H1 (cell line): Measurements from ENCODE around the gene WDR31. TPM values are rescaled to one million over a fixed set of nuclear protein-coding genes. Genes with fewer than 3 reads are reported as not detected.

ENCODE experiments used
- CTCF ChIA-PET: fragments of 300-600 bp; sonication (Branson Sonifier 250); formaldehyde crosslinking; loops from one replicate; lab custom pipeline; 2021; ENCODE audit not compliant: partially characterized antibody; lab: Charles Lee
- POLR2A ChIA-PET: fragments of 300-600 bp; sonication (Branson Sonifier 250); formaldehyde crosslinking; loops from one replicate; lab custom pipeline; 2021; ENCODE audit warnings: inconsistent platforms; ENCODE audit not compliant: partially characterized antibody; lab: Charles Lee
- DNase-seq, 2 experiments: peaks; one replicate each; pipeline versions ENCODE4 v3.0.0 to v3.0.0-alpha.2; 2010 to 2022; ENCODE audit warnings: low spot score in 2 of 2, low read depth in 1 of 2, mixed read lengths in 1 of 2
- FAIRE-seq: peaks from 2 replicates; lab custom pipeline; 2011; peaks lifted over from hg19 to GRCh38; lab: Jason Lieb, UNC
- H2AFZ ChIP-seq: 2 replicates; pipeline ENCODE4 v1.8.1; 2012; ENCODE audit warnings: low read length, inconsistent platforms
- H2AK5ac ChIP-seq: 2 replicates; pipeline ENCODE4 v1.6.1; 2013; ENCODE audit warnings: low read depth, low read length
- H2BK120ac ChIP-seq: replicated peaks from 2 replicates; pipeline ENCODE3; 2013; ENCODE audit warnings: low read depth, low read length, inconsistent platforms
- H2BK12ac ChIP-seq: 2 replicates; pipeline ENCODE4 v1.6.1; 2013; ENCODE audit warnings: low read depth, low read length
- H2BK15ac ChIP-seq: 2 replicates; pipeline ENCODE4 v1.6.1; 2013; ENCODE audit warnings: low read length
- H2BK20ac ChIP-seq: 2 replicates; pipeline ENCODE4 v1.6.1; 2013; ENCODE audit warnings: low read length
- H2BK5ac ChIP-seq: 2 replicates; pipeline ENCODE4 v1.6.1; 2013; ENCODE audit warnings: low read depth, low read length
- H3K14ac ChIP-seq: 2 replicates; pipeline ENCODE4 v1.6.1; 2013; ENCODE audit warnings: inconsistent platforms; ENCODE audit not compliant: insufficient read length
- H3K18ac ChIP-seq: 2 replicates; pipeline ENCODE4 v1.6.1; 2013; ENCODE audit warnings: low read length; ENCODE audit errors: extremely low read depth
- H3K23ac ChIP-seq: 2 replicates; pipeline ENCODE4 v1.6.1; 2013; ENCODE audit warnings: inconsistent platforms; ENCODE audit not compliant: insufficient read length
- H3K23me2 ChIP-seq: 2 replicates; pipeline ENCODE4 v1.6.1; 2013; ENCODE audit warnings: low read depth, low read length
- H3K27ac ChIP-seq: 2 replicates; pipeline ENCODE4 v1.6.1; 2011; ENCODE audit warnings: low read depth, low read length, inconsistent platforms
- H3K27me3 ChIP-seq, 4 experiments: replicated peaks in 1 of 4; 1 replicate in 1 of 4; 2 replicates in 3 of 4; pipeline versions ENCODE4 v1.6.1 to v1.8.1; 2011 to 2013; ENCODE audit warnings: low read length in 3 of 4, mild to moderate bottlenecking in 3 of 4, inconsistent platforms in 2 of 4, mixed read lengths in 2 of 4, moderate library complexity in 1 of 4; ENCODE audit not compliant: control insufficient read depth in 3 of 4, insufficient read depth in 3 of 4; ENCODE audit errors: extremely low read depth in 1 of 4
- H3K36me3 ChIP-seq, 4 experiments: 2 replicates each; pipeline versions ENCODE4 v1.6.1 to v1.8.1; 2011 to 2013; ENCODE audit warnings: mild to moderate bottlenecking in 4 of 4, low read length in 3 of 4, moderate library complexity in 2 of 4, control low read depth in 1 of 4, inconsistent platforms in 1 of 4; ENCODE audit not compliant: insufficient read depth in 4 of 4, control insufficient read depth in 2 of 4
- H3K4ac ChIP-seq: replicated peaks from 2 replicates; pipeline ENCODE3; 2013; ENCODE audit warnings: low read length, low read depth, mixed read lengths, inconsistent platforms; ENCODE audit not compliant: insufficient read length
- H3K4me1 ChIP-seq, 4 experiments: replicated peaks in 1 of 4; 1 replicate in 1 of 4; 2 replicates in 3 of 4; pipeline versions ENCODE4 v1.6.1 to v1.8.1; 2011 to 2013; ENCODE audit warnings: low read length in 3 of 4, inconsistent platforms in 2 of 4, mixed read lengths in 1 of 4; ENCODE audit not compliant: insufficient read depth in 4 of 4, control insufficient read depth in 3 of 4
- H3K4me2 ChIP-seq, 2 experiments: 2 replicates each; pipeline versions ENCODE4 v1.6.1 to v1.8.1; 2011 to 2013; ENCODE audit warnings: low read depth in 2 of 2, low read length in 2 of 2, control low read depth in 1 of 2, inconsistent platforms in 1 of 2, mild to moderate bottlenecking in 1 of 2; ENCODE audit not compliant: insufficient read depth in 1 of 2
- H3K4me3 ChIP-seq, 4 experiments: fragments of 200-600, 300-600 bp in 1 of 4; sonication (generic), shearing (Covaris generic), sonication (Bioruptor Twin) in 1 of 4; 2 replicates each; pipeline versions ENCODE4 v1.5.1 to v1.8.1; 2011 to 2016; ENCODE audit warnings: low read length in 4 of 4, low read depth in 3 of 4, control low read depth in 2 of 4, inconsistent platforms in 2 of 4, mild to moderate bottlenecking in 2 of 4, mixed read lengths in 1 of 4, moderate library complexity in 1 of 4; ENCODE audit not compliant: insufficient read depth in 2 of 4; ENCODE audit errors: extremely low read depth in 1 of 4
- H3K56ac ChIP-seq: replicated peaks from 2 replicates; pipeline ENCODE3; 2013; ENCODE audit warnings: low read depth, mild to moderate bottlenecking, mixed read lengths, low read length, inconsistent platforms; ENCODE audit not compliant: insufficient read length
- H3K79me1 ChIP-seq: 2 replicates; pipeline ENCODE4 v1.6.1; 2013; ENCODE audit warnings: low read depth, low read length, control low read depth
- H3K79me2 ChIP-seq, 2 experiments: 2 replicates each; pipeline versions ENCODE4 v1.6.1 to v1.8.1; 2012 to 2013; ENCODE audit warnings: low read length in 2 of 2, mild to moderate bottlenecking in 2 of 2, inconsistent platforms in 1 of 2; ENCODE audit not compliant: insufficient read depth in 2 of 2, control insufficient read depth in 1 of 2
- H3K9ac ChIP-seq, 4 experiments: replicated peaks in 1 of 4; 1 replicate in 1 of 4; 2 replicates in 3 of 4; pipeline versions ENCODE4 v1.6.1 to v1.8.1; 2011 to 2013; ENCODE audit warnings: low read depth in 3 of 4, low read length in 3 of 4, control low read depth in 2 of 4, mild to moderate bottlenecking in 2 of 4, moderate library complexity in 2 of 4, inconsistent platforms in 1 of 4; ENCODE audit errors: extremely low read depth in 1 of 4
- H3K9me3 ChIP-seq, 2 experiments: 2 replicates each; pipeline versions ENCODE4 v1.6.1 to v1.8.1; 2012 to 2013; ENCODE audit warnings: mild to moderate bottlenecking in 2 of 2, moderate library complexity in 2 of 2, control low read depth in 1 of 2, inconsistent platforms in 1 of 2, low read depth in 1 of 2, low read length in 1 of 2, mixed read lengths in 1 of 2; ENCODE audit not compliant: insufficient read depth in 2 of 2
- H4K20me1 ChIP-seq, 2 experiments: replicated peaks in 1 of 2; 2 replicates each; pipeline versions ENCODE3 to v1.8.1; 2011 to 2013; ENCODE audit warnings: inconsistent platforms in 2 of 2, low read length in 2 of 2, mild to moderate bottlenecking in 1 of 2; ENCODE audit not compliant: insufficient read depth in 2 of 2, control insufficient read depth in 1 of 2
- H4K5ac ChIP-seq: 2 replicates; pipeline ENCODE4 v1.6.1; 2013; ENCODE audit warnings: low read length, low read depth, mixed read lengths, inconsistent platforms; ENCODE audit not compliant: insufficient read length
- H4K8ac ChIP-seq: 2 replicates; pipeline ENCODE4 v1.8.0; 2013; ENCODE audit warnings: mild to moderate bottlenecking, moderate library complexity, low read length, inconsistent platforms; ENCODE audit not compliant: insufficient read depth; ENCODE audit errors: extremely low read depth
- H4K91ac ChIP-seq: replicated peaks from 2 replicates; pipeline ENCODE3; 2013; ENCODE audit warnings: low read length, mixed read lengths, inconsistent platforms; ENCODE audit not compliant: insufficient read length
- ATF2 ChIP-seq: IDR thresholded peaks from 2 replicates; pipeline ENCODE4 v1.6.1; 2012; ENCODE audit warnings: low read length, inconsistent platforms
- BACH1 ChIP-seq: IDR thresholded peaks from 2 replicates; pipeline ENCODE4 v1.6.1; 2012; ENCODE audit warnings: low read length, improper control_type of control experiment
- CBX8 ChIP-seq: fragments of 300-800, 300-1000 bp; sonication (generic); IDR thresholded peaks from 2 replicates; pipeline ENCODE4 v1.7.1; 2016; ENCODE audit warnings: low read depth, low read length, borderline replicate concordance
- CHD1 ChIP-seq: IDR thresholded peaks from 2 replicates; pipeline ENCODE4 v1.6.1; 2012; ENCODE audit warnings: low read depth, low read length, improper control_type of control experiment
- FOSL1 ChIP-seq: IDR thresholded peaks from 2 replicates; pipeline ENCODE4 v1.6.1; 2011; ENCODE audit warnings: mild to moderate bottlenecking, low read depth, low read length, moderate library complexity; ENCODE audit not compliant: insufficient read depth
- HDAC2 ChIP-seq, 2 experiments: fragments of 300-600 bp in 1 of 2; sonication (generic) in 1 of 2; IDR thresholded peaks; 2 replicates each; pipeline ENCODE4 v1.6.1; 2011 to 2012; ENCODE audit warnings: low read depth in 2 of 2, low read length in 2 of 2, mild to moderate bottlenecking in 2 of 2, moderate library complexity in 2 of 2, borderline replicate concordance in 1 of 2, inconsistent platforms in 1 of 2
- JUND ChIP-seq: IDR thresholded peaks from 2 replicates; pipeline ENCODE4 v1.6.1; 2011; ENCODE audit warnings: mild to moderate bottlenecking, improper control_type of control experiment, low read length
- KDM5A ChIP-seq: fragments of 200-600 bp; IDR thresholded peaks from 2 replicates; pipeline ENCODE4 v1.7.1; 2012; ENCODE audit warnings: mild to moderate bottlenecking, low read length, inconsistent platforms, mixed read lengths
- POLR2A ChIP-seq, 2 experiments: IDR thresholded peaks; 1 replicate in 1 of 2; 2 replicates in 1 of 2; pipeline ENCODE4 v1.6.1; 2011; ENCODE audit warnings: low read depth in 2 of 2, low read length in 2 of 2, mild to moderate bottlenecking in 2 of 2; ENCODE audit errors: control extremely low read depth in 1 of 2
- RXRA ChIP-seq: IDR thresholded peaks from 2 replicates; pipeline ENCODE4 v1.6.1; 2011; ENCODE audit warnings: low read depth, mild to moderate bottlenecking, low read length, moderate library complexity; ENCODE audit not compliant: insufficient read depth
- SAP30 ChIP-seq: fragments of 300-600 bp; sonication (generic); IDR thresholded peaks from 2 replicates; pipeline ENCODE4 v1.7.1; 2012; ENCODE audit warnings: low read length, moderate library complexity, mild to moderate bottlenecking, inconsistent platforms; ENCODE audit not compliant: insufficient read depth, insufficient replicate concordance
- YY1 ChIP-seq: IDR thresholded peaks from 2 replicates; pipeline ENCODE4 v1.6.1; 2011; ENCODE audit warnings: low read depth, mild to moderate bottlenecking, low read length
- WGBS, 2 experiments: shearing (Covaris generic) in 1 of 2; methylation state at CpG; one replicate each; pipeline versions ENCODE4 v1.1.6 to v1.1.7; 2013 to 2015; ENCODE audit warnings: low lambda C conversion rate in 2 of 2, mixed read lengths in 2 of 2, inconsistent platforms in 1 of 2, low coverage in 1 of 2, missing lambda C conversion rate in 1 of 2; ENCODE audit not compliant: insufficient replicate concordance in 2 of 2, insufficient coverage in 1 of 2, insufficient read length in 1 of 2; ENCODE audit errors: extremely low coverage in 1 of 2, missing lambda C conversion rate in 1 of 2; 5-methylcytosine and 5-hydroxymethylcytosine counted together
- polyA plus RNA-seq, 7 experiments: library from polyadenylated mRNA; depleted of rRNA in 3 of 7; stranded (reverse) in 5 of 7; unstranded in 2 of 7; fragments of >200 nt in 5 of 7; fragments of 200-250 nt in 2 of 7; gene quantifications; 1 replicate in 5 of 7; 2 replicates in 1 of 7; 4 replicates in 1 of 7; pipeline versions ENCODE4 v1.2.1 to v1.2.3, GENCODE V29; 2011 to 2013; ENCODE audit warnings: missing spikeins in 2 of 7, mixed read lengths in 2 of 7
- total RNA-seq: library from RNA; stranded (reverse); fragmentation: NEBNext Ultra II Directional; extraction: Animal tissue kit (Norgen Biotek cat#: 25700); gene quantifications from 2 replicates; pipeline ENCODE4 v1.2.1, GENCODE V29; 2021

WDR31 gene
- total and polyA plus RNA-seq, 2 of the 8 experiments (the other 6 are each of a cell fraction or from before 2014, with no cell fraction given) = 0.27 to 0.28 TPM

- peak overlapping the region; percentile 78 for H2AFZ ChIP-seq
- H3K4me2 ChIP-seq = 0 out of 4 replicates have a peak overlapping the region, but pooled peaks of 1 of the 2 experiments have one; percentile 20
- H2AK5ac ChIP-seq = no peak overlapping the region
- FAIRE-seq = no peak
- no peaks in the 10 kb centered on the region for H3K79me2 ChIP-seq
- H2BK5ac ChIP-seq = no peak overlapping the region
- H3K23ac ChIP-seq = no peak overlapping the region
- H3K4ac ChIP-seq = no peak overlapping the region
- H3K18ac ChIP-seq = no peak overlapping the region; the same call in 1 of the 2 replicates
- no peak overlapping the region for H3K14ac ChIP-seq
- no peaks in the 10 kb centered on the region; a peak in 1 of 7 replicates for H3K4me1 ChIP-seq
- no peak overlapping the region for H2BK12ac ChIP-seq
- H3K27ac ChIP-seq = no peak overlapping the region
- CTCF ChIA-PET = no interaction called here
- no peaks in the 10 kb centered on the region for H4K20me1 ChIP-seq
- 100% methylated on average over 1 of the region's 1 CpG; no CpG with 5 or more reads in 1 of the 2 experiments for WGBS, 2 experiments
- H3K9me3 ChIP-seq = no peaks in the 10 kb centered on the region
- H2BK120ac ChIP-seq = no peak overlapping the region
- H2BK15ac ChIP-seq = no peak overlapping the region
- H3K56ac ChIP-seq = no peak overlapping the region
- no peak overlapping the region for H4K5ac ChIP-seq
- no peaks in the 10 kb centered on the region; a peak in 1 of 7 replicates for H3K27me3 ChIP-seq
- no peak overlapping the region for H4K91ac ChIP-seq
- H3K36me3 ChIP-seq = no peaks in the 10 kb centered on the region
- H3K23me2 ChIP-seq = peaks cover 3% of the 10 kb centered on the region; the same call in 1 of the 2 replicates
- POLR2A ChIA-PET = interaction anchor here (1.2 to 1.6 kb wide), 2 partner anchors 19 to 30 kb away, joined by 3 read pairs; partner anchors contain the start of genes C9orf43 and POLE3
- no peak for DNase-seq
- H2BK20ac ChIP-seq = no peak overlapping the region
- H3K4me3 ChIP-seq = no peak overlapping the region
- H4K8ac ChIP-seq = no peak overlapping the region
- no peaks in the 10 kb centered on the region for H3K79me1 ChIP-seq
- peak overlapping the region in 1 of 4 experiments; percentile 10; a peak in 1 of 7 replicates for H3K9ac ChIP-seq
- TF ChIP-seq ATF2 (no peak), BACH1 (no peak), CHD1 (no peak), KDM5A (no peak), POLR2A (IDR thresholded peaks at IDR 0.05; ENCODE audit: control extremely low read depth in 1 of 2, low read depth in 2 of 2, low read length in 2 of 2) (no peak), CBX8 (no peak), YY1 (no peak), RXRA (no peak), HDAC2 (IDR thresholded peaks at IDR 0.05; ENCODE audit: borderline replicate concordance in 1 of 2, low read depth in 2 of 2, low read length in 2 of 2) (no peak), SAP30 (no peak), FOSL1 (no peak), JUND (no peak)
Measured at GRCh38 chr9:113380869-113381378, 40.8 kb upstream of the WDR31 start.
